Measurements from ENCODE around the gene ANO2.

The ANO2 gene

DNA sequence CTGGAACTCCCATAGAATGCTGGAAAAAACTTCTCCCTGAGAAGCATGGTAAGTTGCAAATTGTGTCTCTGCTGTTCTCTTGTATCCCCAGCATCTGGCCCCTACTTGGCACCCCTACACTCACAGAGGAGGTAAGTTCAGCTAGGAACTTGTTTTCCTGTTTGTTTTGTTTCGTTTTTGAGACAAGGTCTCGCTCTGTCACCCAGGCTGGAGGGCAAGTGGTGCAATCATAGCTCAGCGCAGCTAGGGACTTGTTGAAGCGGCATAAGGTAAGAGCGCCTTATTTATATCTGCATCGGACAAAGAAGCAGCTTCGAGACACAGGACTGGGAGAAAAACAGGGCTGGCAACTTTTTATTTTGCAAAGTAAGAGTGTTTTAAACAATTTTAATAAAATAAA is 18.5 kb upstream of the ANO2 start:
- DNase-seq, result no peak

DNA sequence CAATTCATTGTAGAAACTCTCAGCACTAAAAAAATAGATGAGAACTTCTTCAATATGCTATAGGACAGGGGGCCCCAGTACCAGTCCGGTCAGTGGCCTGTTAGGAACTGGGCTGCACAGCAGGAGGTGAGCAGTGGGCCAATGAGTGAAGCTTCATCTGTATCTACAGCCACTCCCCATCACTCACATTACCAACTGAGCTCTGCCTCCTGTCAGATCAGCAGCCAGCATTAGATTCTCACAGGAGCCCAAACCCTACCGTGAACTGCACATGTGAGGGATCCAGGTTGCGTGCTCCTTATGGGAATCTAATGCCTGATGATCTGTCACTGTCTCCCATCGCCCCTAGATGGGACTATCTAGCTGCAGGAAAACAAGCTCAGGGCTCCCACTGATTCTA is 15.7 kb upstream of the ANO2 start:
- DNase-seq, result no peak

DNA sequence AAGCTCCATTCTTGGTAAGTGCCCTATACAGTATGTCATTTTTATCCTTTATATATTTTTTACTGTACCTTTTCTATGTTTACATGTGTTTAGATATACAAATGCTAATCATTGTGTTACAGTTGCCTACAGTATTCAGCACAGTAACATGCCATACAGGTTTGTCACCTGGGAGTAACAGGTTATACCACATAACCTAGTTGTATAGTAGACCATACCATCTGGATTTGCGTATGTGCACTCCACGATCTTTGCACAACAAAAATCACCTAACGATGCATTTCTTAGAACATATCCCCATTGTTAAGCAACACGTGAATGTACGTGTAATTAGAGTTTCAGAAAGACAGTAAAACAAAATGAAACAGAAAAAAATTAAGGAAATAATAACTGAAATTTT is 11.9 kb upstream of the ANO2 start:
- no peak for DNase-seq

DNA sequence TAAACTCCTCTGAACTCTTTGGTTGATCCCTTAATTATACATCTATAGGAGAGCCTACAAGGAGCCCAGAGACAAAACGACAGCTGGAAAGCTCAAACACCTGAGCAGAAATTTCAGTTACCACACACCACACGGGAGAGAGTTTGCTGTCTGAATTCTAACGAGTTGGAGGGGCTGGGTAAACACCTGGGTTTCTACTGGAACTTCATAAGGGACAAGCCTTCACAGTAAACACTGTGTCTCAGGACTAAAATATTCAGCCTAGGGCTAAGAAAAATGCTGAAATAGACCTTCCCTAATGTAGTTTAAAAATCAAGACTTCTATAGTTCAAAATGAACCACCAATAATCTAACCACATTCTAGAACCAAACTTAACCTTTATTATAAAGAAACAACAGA is 9.6 kb upstream of the ANO2 start:
- DNase-seq, result no peak

DNA sequence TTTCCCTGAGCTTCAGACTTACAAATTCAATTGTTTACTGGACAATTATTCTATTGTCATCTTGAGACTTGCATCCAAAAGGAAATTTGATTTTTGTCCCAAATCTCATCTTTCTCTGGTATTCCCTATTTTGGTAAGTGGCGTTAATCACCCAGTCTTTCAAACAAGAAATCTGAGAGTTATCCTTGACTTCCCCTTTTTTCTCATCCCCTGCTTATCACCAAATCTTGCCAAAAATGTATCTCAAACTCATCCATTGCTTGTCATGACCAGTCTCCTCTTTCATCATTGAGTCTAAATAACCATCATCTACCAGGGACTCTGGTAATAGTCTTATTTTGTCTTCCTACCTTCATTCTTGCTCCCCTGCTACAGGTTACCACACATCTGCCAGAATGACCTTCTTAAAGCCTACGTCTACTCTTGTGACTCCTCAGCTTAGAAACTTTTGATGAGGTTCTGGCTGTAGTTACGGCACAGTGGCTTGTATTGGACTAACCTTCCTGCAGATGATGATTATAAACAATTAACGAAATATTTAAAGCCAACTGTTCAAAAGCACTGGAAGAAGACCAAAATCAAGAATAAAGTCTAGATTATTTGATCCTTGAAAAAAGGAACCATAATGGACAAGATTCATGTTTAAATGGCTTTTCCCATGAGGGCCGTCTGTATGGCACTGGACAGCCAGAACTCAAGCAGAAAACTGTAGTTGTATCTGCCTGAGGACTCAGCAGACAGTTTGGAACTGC is 9.0 kb upstream of the ANO2 start:
- no peak for DNase-seq

DNA sequence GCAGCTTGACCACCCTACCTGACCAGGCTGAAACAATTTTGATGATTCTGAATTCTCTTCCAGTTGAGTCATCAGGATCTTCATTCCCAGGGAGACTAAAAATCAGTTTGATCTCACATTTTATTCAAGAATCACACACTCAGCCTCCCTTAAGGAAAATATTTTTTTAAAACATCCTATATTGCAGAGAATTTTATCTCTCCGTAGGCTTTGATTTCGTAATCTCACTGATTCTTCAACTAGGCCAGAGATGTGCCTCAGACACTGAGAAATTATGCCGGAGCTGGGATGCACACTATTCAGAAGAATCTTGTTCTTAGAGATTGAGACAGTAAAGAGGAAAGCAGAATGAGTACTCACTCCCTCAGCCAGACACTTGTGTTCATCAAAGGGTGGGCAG is 7.0 kb upstream of the ANO2 start:
- no peak for DNase-seq

DNA sequence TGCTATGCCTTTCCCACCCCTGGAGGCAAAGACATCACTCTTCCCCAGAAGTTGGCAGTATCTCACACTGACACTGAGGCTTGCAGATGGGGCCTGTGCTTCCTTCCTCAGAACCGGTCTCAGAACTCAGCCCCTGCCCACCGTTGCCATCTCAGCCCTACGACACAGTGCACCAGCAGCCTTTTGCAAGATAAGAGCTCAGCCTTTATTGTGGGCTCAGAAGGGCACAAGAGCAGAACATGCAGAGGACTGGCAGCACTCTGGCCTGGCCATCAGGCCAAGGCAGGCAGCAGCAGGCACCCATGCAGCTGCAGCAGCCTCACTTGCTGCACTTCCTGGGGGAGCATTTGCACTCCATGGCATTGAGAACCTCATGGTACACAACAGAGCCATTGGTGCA is 3.6 kb upstream of the ANO2 start:
- no peak for DNase-seq

DNA sequence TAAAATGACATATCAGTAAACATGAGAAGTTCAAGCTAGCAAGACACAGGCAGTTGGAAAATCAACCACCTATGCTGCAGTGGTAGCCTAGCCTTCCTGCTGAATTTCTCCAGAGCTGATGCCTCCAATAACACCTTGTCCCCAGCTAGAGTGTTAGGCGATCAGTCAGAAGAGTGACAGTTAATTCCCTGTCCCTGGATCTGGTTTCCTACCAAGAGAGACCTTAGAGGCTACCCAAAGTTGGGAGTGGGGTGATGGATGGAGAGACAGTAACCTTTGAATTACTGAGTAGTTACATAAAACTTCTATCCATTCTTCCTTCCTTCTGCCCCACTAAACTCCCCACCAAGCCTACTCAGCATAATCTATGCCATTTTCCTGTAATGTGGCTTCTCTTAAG is 1.9 kb upstream of the ANO2 start:
- DNase-seq, result no peak

DNA sequence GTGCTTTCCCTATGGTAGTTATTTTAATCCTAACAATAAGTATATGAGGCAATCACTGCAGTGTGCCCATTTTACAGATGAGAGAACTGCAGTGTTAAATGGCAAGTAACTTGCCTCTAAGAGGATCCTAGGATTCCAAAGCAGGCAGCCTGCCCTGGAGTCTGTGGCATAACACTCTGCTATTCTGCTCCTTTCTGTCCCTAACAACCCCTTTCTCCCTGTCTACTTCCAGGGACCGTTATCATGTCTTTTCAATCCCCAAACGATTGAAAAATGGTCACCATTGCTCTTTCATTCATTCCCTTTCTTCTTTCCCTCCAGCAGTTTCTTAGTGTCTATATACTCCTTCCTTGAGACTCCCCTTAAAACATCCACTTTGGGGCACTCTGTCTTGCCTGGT is 1.3 kb upstream of the ANO2 start:
- DNase-seq, result no peak

DNA sequence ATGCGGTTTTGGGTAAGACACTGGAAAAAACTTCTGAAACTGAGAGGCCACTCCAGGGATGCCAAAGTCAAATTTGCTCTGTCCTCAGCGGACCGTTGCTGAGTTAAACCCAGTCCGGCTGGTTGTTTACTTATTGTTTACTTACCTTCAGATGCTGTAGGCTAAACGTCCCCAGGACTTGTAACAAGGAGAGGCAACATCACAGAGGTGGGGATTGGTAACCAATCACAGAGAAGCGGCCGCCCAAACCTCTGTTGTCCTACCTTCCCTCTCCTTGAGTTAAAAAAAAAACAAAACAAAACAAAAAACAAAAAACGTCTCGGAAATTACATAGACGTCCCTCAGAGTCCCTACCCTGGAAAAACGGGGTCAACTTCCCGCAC is 380 bp downstream of the ANO2 start:
- DNase-seq, result no peak

DNA sequence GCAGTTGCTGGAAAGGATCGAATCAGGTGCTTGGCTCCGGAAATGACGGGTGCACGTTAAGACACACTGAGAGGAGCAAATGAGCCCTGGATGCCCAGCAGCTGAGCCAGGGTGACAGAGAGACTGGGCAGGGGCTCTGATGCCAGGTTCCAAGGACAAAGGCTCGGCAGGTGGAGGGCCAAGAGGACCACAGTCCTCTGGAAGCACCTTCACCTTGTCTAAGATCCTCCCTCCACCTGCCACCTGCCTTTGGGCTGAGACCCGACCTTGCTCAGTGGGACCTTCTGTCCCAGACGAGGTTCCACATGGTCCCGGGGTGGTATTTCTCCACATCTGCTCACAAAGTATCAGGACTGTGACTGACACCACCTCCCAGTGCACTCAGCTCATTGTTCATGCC is 1.0 kb downstream of the ANO2 start:
- DNase-seq, result no peak

DNA sequence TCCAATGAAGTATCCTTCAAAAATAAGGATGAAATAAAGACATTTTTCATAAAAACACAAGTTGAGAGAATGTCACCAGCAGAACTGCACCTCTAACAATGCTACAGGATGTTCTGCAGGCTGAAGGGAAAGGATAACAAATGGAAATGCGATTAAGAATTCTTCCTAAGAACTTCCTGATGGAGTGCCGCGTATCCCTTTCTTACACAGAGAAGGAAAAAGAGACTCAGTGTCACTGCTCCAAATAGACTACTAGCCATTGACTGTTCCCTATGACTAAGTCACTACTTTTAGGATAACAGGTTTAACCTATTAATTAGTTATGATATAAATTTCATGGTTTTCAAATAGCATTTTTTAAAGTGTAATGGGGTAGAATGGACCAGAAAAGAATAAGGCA is 3.2 kb downstream of the ANO2 start:
- no peak for DNase-seq

DNA sequence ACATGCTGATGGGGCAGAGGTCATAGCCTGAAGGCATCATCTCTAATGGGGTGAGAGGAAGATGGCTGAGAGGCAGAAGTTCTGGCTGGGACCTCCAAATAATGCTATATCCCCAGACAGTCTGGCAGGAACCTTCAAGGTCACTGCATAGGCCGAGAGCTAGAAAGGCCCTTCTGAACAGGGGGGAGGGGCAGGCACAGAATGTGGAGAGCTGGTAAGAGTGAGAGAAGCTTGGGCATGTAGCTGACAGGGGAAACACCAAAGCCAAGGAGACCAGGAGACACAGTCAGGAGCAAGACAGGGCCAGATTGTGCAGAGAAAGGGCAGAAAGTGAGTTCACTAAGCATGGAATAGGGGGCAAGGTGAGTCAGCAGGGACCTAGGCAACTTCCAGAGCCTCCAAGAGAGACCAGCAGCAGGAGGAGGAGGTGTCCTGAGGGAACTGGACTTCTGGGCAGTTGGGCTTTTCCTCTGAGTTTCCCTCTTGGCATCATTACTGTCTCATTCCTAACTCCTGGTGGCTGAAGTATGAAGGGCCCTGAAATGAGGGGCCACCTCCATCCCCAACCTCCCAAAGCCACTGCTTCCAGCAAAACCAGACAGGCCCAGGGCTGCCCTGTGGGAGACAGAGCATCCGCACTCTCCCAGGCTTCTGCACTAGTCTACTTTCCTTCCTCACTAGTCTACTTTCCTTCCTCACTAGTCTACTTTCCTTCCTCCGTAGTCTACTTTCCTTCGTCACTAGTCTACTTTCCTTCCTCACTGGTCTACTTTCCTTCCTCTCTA is 17.1 kb downstream of the ANO2 start:
- no peak for DNase-seq

DNA sequence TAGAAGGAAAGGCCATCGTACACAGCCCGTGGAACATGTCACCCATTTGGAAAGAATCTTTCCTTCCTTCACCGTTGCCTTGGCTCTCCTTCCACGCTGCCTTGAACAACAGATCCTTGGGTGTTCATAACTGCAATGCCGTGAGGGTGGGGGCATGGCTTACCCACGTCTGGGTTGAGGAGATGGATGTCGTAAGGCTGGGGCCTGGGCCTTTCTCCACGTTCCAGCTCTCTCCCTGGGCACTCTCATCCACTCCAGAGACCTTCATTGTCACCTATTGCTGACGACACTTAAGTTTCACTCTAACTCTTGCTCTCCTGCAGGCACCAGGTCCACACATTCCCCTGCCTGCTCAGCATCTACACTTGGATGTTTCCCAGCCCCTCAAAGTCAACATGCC is 19.4 kb downstream of the ANO2 start:
- DNase-seq, result no peak

DNA sequence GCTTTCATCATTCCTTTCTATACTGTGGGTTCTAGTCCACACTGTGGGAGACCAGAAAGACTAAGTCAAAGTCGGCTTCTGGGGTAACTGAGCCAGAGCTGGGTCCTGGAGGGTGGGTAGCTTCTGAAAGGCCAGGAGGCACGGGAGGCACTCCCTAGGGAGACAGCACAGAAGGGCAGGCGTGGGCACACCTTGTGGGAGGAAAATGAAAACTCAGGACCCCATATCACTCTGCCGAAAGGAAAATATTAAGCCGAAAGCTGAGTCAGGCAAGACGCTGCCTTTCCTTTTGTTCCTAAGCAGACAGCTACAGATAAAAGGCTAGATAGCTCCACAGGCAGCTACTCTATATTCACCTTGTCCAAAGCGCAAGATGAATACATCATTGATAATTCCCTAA is 20.7 kb downstream of the ANO2 start:
- DNase-seq, result no peak

DNA sequence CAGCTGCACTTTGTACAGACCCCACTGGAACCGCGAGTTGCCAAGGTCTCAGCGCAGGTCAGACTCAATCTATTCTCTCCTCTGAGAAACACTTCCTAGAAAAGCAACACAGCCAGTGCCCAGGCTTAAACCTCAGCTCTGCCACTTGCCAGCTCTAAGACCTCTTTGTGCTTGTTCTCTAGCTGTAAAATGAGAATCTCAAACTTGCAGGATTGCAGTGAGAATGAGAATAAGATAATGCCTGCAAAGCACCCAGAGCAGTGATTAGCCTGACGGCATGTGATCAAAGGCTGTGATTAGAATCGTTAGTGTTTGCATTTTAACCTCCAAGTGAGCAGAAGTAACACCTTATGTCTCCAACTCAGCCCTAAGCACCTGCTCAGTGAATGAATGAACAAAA is 21.3 kb downstream of the ANO2 start:
- no peak for DNase-seq

DNA sequence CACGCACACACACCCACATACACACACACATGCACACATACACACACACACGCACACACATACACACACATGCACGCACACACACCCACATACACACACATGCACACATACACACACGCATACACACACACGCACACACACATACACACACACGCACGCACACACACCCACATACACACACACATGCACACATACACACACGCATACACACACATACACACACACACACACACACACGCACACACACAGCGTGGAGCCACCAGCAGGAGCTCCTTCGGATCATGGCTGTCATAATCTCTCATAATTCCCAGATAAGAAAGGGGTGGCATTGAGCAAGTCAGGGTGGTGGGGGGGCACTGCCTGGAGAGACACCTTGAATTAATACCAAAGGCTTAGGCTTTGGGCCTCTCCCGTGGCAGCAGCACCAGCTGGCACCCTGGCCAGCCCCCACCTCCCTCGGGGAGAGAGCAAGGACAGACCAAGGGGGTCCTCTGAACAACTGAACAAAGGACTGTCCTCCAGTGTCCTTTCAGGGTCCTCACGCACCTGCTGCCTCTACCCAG is 21.9 kb downstream of the ANO2 start:
- DNase-seq, result no peak

DNA sequence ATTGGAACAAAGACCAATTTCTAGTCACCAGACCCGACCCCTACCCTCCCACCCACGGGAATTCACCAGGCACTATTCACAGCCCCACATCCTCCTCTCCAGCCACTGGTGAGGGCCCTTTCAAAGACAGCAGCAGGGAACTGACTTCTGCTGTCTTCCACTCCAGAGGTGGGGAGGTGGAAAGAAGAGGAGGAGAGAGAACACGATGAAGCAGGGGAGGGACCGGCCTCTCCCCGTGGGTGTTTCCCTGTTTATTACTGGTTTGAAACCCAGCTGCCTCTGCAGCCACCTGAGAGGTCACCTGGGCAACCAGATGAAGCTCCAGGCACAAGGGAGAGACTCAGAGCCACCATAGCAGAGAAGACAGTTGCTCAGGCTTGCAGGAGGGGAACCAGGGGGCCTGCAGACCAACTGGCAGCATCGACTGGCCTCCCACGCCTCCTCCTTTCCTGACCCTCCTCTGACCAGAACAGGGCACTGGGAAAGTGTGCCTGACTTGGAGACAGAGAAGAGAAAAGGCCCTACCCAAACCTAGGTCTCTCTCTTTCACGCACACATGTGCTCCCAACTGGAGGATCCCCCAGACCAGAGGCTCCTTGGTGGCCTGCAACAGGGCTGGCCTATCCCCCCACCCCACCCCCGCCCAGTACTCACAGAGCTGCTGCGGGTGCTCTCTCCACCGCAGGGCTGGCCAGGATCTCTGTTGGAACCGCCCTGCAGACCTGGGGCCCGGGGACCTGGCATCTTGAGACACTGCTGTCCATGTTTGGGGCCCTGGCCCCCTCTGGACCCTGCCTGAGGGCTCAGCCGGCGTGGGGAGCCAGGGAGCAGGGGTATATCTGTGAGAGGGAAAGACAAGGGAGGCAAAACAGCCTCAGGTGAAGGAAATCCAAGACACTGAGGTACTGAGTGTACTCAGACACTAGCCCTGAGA is 22.8 kb downstream of the ANO2 start:
- DNase-seq, result no peak

DNA sequence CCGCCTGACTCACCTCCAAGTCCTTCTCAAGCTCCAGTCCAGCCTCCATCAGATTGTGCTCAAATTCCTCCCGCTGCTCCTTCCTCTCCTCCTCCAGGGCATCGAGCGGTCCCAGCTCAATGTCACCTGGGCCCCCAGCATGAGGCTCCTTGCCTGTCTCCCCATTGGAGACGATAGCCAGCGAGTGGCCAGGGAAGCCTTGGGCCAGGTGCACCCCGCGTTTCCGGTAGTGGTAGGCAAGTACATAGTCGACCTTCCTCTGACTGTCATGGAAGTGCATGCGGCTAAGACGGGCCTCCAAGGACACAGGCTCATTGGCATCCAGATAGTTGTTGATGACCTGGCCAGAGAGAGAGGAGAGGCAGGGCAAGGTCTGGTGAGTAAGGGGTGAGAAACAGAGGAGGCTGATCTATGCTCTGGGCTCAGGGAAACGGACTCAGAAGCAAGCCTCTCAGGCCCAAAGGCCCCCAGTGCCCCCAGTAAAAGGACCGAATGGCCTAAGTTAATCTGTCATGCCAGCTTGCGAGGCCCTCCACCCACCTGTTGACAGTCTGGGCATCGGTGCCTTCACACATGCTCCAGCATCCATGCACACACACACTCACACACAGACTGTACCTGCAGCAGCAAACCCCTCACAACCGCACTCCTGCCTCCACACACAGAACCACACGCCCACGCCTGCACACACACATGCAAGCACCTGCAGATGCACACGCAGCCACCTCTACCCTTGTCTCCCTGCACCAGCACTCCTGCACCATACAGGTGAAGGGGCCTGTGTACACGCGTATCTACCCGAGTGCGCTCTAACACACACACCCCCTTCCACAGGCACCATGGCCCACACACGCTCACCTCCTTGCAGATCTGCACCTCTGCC is 23.8 kb downstream of the ANO2 start:
- DNase-seq, result no peak

DNA sequence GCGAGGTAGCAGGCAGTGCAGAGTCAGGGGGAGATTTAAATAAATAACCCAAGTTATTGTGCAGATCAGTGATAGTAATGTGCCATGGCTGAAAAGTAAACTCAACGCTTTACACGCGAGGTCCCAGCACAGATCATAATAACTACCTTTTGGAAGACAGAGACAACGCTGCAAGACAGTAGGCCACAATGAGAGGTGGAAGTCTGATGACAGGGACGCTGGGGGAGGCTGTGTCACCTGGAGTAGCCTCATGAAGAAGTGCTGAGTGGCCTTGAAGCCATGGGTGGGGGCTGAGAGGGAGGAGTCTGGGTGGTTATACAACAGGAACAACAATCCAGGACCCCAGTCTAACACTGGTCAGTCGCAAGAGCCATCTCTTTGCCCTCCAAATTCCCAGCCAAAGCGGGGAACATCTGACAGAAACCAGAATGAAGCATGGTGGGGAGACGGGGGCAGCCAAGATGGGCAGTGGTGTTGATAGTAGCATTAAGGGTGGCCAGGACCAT is 28.2 kb downstream of the ANO2 start:
- DNase-seq, result no peak

DNA sequence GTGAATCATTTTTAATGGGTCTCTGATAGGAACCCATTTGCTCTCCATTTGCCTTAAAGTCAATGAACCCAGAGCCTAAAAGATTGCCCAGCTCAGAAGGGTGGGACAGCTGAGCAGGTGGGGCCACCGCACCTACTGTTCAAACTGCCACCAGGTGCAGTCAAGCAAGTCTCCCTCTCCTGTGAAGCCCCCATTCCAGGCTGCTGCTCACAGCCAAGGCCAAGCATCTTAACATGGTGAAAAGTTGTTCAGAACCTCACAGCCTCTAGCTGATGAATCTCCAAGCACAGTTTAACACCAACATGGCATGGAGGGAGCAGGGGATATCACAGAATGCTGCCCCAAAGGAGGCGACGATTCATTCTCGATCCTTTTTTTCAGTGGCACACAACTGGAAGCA is 29.5 kb downstream of the ANO2 start:
- DNase-seq, result no peak

Measured in activated effector memory CD4-positive, alpha-beta T cell treated with anti-CD3 and anti-CD28 coated beads, Interleukin-2, amount 50 U/mL, for 16 hours (primary cell).